Subcutaneous adipose tissue (tissue), 4 donors: ENCODE data around the gene USP7. TPM values are rescaled to one million over a fixed set of nuclear protein-coding genes. Genes with fewer than 3 reads are reported as not detected.

ENCODE experiments used
- CTCF ChIP-seq: fragments of 450-650 bp; IDR thresholded peaks from one replicate; pipeline ENCODE4 v1.5.1; 2016; ENCODE audit warnings: low read depth, mild to moderate bottlenecking, control low read depth, antibody characterized with exemption, moderate library complexity
- total RNA-seq, 4 donors: library from RNA; depleted of rRNA; stranded (reverse); fragments of >200 nt; gene quantifications; one replicate each; pipeline ENCODE4 v1.1.0, GENCODE V29; 2016

USP7 gene
- total RNA-seq, 4 donors from 2014 or later: 75.7 to 158 (median 85.1) TPM

- TF ChIP-seq CTCF: no peak
These were observed 15.6 kb downstream of the USP7 start for GRCh38 chr16:8948069-8948593.

GRCh38 chr16:8946544-8946943 lies 17.2 kb downstream of the USP7 start:
- no peak for TF ChIP-seq CTCF

GRCh38 chr16:8945626-8946296 lies 17.9 kb downstream of the USP7 start:
- TF ChIP-seq CTCF: no peak

- TF ChIP-seq CTCF: no peak
These were observed 19.5 kb downstream of the USP7 start for GRCh38 chr16:8943966-8944759.

- no peak for TF ChIP-seq CTCF
These were observed 20.5 kb downstream of the USP7 start for GRCh38 chr16:8943001-8943763.

- TF ChIP-seq CTCF: no peak
These were observed 21.9 kb downstream of the USP7 start for GRCh38 chr16:8941718-8942344.
